Middle frontal gyrus (tissue), 1 donor: ENCODE measurements around the gene NT5C3B.
"Not testable (repeated sequence)": the region's sequence is repeated elsewhere in the genome, so short reads cannot be mapped to it uniquely, and the experiment has no call there.

ENCODE experiments used
- DNase-seq: peaks from one replicate; pipeline ENCODE4 v3.0.0-alpha.2; 2015; ENCODE audit warnings: low spot score; ENCODE audit errors: extremely low spot score

NT5C3B gene

DNA sequence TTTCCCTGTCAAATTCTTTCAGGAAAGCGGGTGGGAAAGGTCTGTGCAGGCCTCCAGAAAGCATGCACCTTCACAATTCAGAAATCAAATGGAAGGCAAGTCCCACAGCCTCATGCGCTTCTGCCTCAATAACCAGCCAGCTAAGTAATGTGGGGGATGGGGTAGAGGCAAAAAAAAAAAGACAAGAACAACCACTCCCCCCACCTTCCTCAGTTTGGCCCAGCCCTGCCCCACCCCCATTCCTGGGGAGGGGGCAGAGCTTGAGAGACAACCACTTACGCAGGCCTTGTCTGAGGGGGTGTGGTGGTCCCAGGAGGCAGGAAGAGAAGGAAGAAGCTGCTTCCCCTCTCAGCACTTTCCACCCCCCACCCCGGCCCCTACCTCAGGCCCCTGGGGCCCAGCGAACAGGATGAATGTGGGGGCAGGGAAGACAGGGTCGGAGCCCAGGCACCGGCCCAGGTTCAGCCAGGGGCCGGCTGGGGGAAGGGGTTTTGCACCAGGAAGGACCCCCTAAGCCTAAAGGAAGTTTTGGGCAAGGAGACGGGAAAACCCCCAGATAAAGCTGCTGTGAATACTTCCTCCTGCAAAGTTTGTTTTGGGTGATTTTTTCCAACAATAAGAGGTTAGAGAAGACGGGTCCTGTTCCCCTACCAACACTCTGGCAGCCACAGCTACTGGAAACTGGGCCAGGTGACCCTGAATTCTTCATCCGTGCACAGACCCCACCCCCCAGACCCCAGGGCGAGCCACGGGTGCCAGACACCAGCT is 50.8 kb downstream of the NT5C3B start:
- DNase-seq, result no peak

DNA sequence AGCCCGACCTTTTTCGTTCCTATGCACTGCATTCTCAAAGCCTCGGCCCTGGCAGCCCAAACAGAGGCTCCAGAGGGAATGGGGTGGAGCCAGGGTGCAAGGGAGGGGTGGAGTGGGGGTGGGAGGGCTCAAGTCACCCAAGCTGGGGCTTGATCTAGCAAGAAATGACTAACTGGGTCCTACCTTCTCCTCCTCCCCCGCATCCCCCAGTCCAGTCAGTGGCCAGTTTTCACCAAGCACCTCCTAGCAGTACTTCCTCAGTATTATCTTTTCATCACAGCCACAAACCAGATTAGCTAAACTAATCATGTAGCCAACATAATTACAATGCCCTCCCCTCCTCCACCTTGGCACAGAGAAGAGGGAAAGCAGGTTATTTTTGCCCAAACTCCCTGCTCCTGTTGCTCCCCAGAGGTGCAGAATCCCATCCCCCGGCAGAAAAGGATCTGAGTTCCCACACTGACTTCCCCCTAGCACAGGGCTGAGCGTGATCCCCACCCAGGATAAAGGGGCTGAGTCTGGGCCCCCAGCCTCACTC is 51.8 kb downstream of the NT5C3B start:
- DNase-seq, result no peak

DNA sequence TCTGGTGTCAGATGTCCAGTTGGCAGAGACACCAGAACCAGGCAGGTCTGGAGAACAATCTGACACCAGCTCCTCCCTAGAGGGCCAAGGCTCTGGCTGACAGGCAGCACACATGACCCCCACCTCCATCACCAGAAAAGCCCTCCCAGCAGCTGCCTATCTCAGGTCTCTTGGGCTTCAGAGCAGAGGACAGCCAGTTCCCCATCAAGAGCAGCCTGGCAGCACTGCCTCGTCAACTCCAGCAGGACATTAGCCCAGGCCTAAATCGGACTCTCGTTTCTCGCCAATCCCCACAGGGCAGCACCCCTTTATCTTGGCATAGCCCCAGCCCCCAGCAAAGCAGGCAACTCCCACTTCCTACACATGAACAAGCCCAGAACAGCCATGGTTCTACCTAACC is 53.9 kb downstream of the NT5C3B start:
- DNase-seq, result no peak

- no peak for DNase-seq
Observed at GRCh38 chr17:41781404-41782110, 54.5 kb downstream of the NT5C3B start.

GRCh38 chr17:41779954-41780353 is 56.1 kb downstream of the NT5C3B start:
- DNase-seq, result no peak

DNA sequence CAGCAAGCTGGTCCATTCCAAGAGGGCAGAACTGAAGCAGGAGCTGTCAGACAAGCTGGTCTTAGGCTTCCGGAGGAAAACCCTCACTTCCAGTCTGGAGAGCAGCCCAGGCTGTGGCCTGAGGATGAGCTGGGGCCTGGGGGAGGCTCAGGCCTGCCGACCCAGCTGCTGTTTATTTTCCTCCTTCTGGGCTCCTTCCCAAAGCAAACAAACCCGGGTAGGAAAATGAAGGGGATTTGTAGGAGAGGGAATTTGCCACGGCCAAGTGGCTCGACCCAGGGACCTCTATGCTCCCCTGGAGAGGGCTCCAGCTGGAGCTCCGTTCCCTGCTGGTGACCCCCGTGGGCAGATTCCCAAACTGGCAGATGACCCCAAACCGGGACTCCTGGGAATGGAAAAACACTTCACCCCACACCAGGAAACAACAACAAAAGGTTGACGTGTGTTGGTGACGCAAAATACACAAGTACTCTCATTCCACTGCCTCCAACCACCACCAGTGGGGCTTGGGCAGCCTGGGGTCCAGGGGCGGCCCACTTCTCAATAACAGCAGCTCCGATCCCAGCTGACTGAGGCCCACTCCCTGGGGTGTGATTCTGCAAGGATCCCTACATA is 58.4 kb downstream of the NT5C3B start:
- DNase-seq, result no peak

GRCh38 chr17:41777157-41777573 is 58.9 kb downstream of the NT5C3B start:
- DNase-seq, result no peak

- DNase-seq, result not testable (repeated sequence)
Observed at GRCh38 chr17:41776262-41776900, 59.7 kb downstream of the NT5C3B start.

DNA sequence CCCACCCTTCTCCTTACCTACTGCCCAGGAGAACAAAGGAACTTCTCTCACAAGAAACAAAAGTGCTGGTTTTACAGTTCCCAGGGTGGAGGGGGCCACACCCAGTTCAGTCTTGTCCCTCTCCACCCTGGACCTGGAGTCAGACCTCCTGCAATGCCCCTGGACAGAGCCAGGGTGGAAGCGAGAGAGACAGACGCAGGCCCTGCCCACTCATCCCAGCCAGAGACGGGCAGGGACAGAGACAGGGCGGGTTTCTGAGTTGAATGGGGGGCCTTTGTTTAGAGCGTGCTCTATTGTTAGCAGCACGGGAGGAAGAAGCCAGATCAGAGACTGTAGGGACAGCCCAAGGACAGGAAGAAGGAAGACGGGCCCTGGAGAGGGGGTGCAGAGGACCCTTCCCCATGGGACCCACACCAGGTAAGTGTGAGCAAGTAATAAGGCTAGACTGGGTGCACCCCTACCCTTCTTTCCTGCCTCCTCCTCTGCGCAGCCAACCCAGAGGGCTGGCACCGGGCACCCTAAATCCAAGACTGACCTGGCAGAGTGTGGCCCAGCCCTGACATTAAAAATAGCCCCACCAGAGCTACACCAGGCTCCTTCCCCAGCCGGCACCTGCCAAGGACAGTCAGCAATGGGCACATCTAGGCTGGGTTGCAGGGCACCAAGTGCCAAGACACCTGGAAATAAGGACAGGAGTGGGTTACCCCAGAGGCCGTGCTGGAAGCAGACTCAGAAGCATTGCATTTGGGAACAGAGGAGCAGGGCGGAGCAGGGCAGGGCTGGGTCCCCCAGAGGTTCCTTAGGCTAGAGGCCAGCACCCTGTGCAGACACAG is 60.4 kb downstream of the NT5C3B start:
- DNase-seq, result no peak
